Smooth muscle cell (in vitro differentiated cells): ENCODE measurements around the gene COL11A1. TPM values are rescaled to one million over a fixed set of nuclear protein-coding genes. Genes with fewer than 3 reads are reported as not detected.
A peak's percentile ranks its signal among the peaks of the same experiment; 100 is the strongest.

Experiments used
- DNase-seq: peaks from one replicate; lab custom pipeline; 2025; ENCODE audit not compliant: unreplicated experiment; lab: John Stamatoyannopoulos, UW
- H2AFZ ChIP-seq: fragments of 200-600 bp; sonication (generic); 2 replicates; pipeline ENCODE4 v1.6.0; 2016; ENCODE audit warnings: antibody characterized with exemption, low read depth, mild to moderate bottlenecking
- H3F3A ChIP-seq: fragments of 200-600 bp; sonication (generic); 2 replicates; pipeline ENCODE4 v1.6.0; 2017; ENCODE audit warnings: antibody characterized with exemption, low read depth
- H3K27ac ChIP-seq: fragments of 200-600 bp; sonication (generic); 2 replicates; pipeline ENCODE4 v1.5.1; 2016; ENCODE audit warnings: low read depth, mild to moderate bottlenecking
- H3K27me3 ChIP-seq: fragments of 200-600 bp; sonication (generic); 2 replicates; pipeline ENCODE4 v1.6.1; 2016; ENCODE audit warnings: low read depth, mild to moderate bottlenecking
- H3K36me3 ChIP-seq: fragments of 200-600 bp; sonication (generic); 2 replicates; pipeline ENCODE4 v1.5.1; 2016; ENCODE audit warnings: low read depth
- H3K4me1 ChIP-seq: fragments of 200-600 bp; sonication (generic); 2 replicates; pipeline ENCODE4 v1.5.1; 2016; ENCODE audit warnings: low read depth
- H3K4me2 ChIP-seq: fragments of 200-600 bp; sonication (generic); 2 replicates; pipeline ENCODE4 v1.6.0; 2016; ENCODE audit warnings: mild to moderate bottlenecking
- H3K4me3 ChIP-seq: fragments of 200-600 bp; sonication (generic); 2 replicates; pipeline ENCODE4 v1.5.1; 2016; ENCODE audit warnings: mild to moderate bottlenecking
- H3K79me2 ChIP-seq: fragments of 200-600 bp; sonication (generic); 2 replicates; pipeline ENCODE4 v1.6.0; 2016; ENCODE audit warnings: low read depth, mild to moderate bottlenecking
- H3K9ac ChIP-seq: fragments of 200-600 bp; sonication (generic); 2 replicates; pipeline ENCODE4 v1.6.0; 2016; ENCODE audit warnings: low read depth
- H3K9me3 ChIP-seq: fragments of 200-600 bp; sonication (generic); replicated peaks from 2 replicates; pipeline ENCODE4 v1.5.1; 2016; ENCODE audit warnings: low read depth
- H4K20me1 ChIP-seq: fragments of 200-600 bp; sonication (generic); 2 replicates; pipeline ENCODE4 v1.6.0; 2016; ENCODE audit warnings: low read depth
- CTCF ChIP-seq: fragments of 200-600 bp; sonication (generic); IDR thresholded peaks from 2 replicates; pipeline ENCODE4 v1.5.1; 2017; ENCODE audit warnings: borderline replicate concordance, mild to moderate bottlenecking, antibody characterized with exemption; ENCODE audit not compliant: insufficient read depth, poor library complexity, severe bottlenecking
- WGBS: methylation state at CpG from one replicate; pipeline ENCODE4 v1.1.7; 2016; ENCODE audit warnings: low lambda C conversion rate; 5-methylcytosine and 5-hydroxymethylcytosine counted together
- polyA plus RNA-seq: library from polyadenylated mRNA; unstranded; fragments of >200 nt; fragmentation: Nextera tagmentation; extraction: Ambion mirVana; gene quantifications from 2 replicates; pipeline ENCODE4 v1.2.1, GENCODE V29; 2016
- total RNA-seq: library from RNA; depleted of rRNA; stranded (reverse); fragments of >200 nt; gene quantifications from 2 replicates; pipeline ENCODE4 v1.2.3, GENCODE V29; 2014

The COL11A1 gene
- total and polyA plus RNA-seq, 2 experiments from 2014 or later, result 155 to 236 TPM

GRCh38 chr1:103111926-103112325 is 3.6 kb upstream of the COL11A1 start:
- H3K79me2 ChIP-seq, result no peaks in the 10 kb centered on the region
- H2AFZ ChIP-seq, result peak overlapping the region; percentile 34
- no peak for TF ChIP-seq CTCF
- H3F3A ChIP-seq, result peaks cover 4% of the 10 kb centered on the region
- 32% methylated on average over 1 of the region's 1 CpG for WGBS
- H3K4me2 ChIP-seq, result peak overlapping the region; percentile 48
- no peaks in the 10 kb centered on the region for H3K9me3 ChIP-seq
- H3K4me3 ChIP-seq, result no peak overlapping the region
- H3K27ac ChIP-seq, result peak overlapping the region; percentile 47
- peaks cover 24% of the 10 kb centered on the region for H3K4me1 ChIP-seq
- no peaks in the 10 kb centered on the region for H4K20me1 ChIP-seq
- H3K36me3 ChIP-seq, result no peaks in the 10 kb centered on the region
- no peak overlapping the region for H3K9ac ChIP-seq
- no peaks in the 10 kb centered on the region for H3K27me3 ChIP-seq
- DNase-seq, result no peak

- TF ChIP-seq CTCF, result no peak
- Histone ChIP-seq H3K4me2 (no peak overlapping the region), H3K36me3 (no peaks in the 10 kb centered on the region), H3K27ac (peak overlapping the region; percentile 50), H3K79me2 (peaks cover 6% of the 10 kb centered on the region), H3K9me3 (no peaks in the 10 kb centered on the region), H3F3A (peaks cover 4% of the 10 kb centered on the region), H2AFZ (no peak overlapping the region), H3K27me3 (no peaks in the 10 kb centered on the region), H3K9ac (no peak overlapping the region), H4K20me1 (peaks cover 5% of the 10 kb centered on the region), H3K4me1 (peaks cover 28% of the 10 kb centered on the region), H3K4me3 (no peak overlapping the region)
- no peak for DNase-seq
- WGBS, result 0% methylated on average over 1 of the region's 1 CpG
Measured at GRCh38 chr1:103110701-103111100, 2.4 kb upstream of the COL11A1 start.

GRCh38 chr1:103109311-103109920 is 1.1 kb upstream of the COL11A1 start:
- Histone ChIP-seq H3K27ac (peak overlapping the region; percentile 50), H3F3A (peaks cover 4% of the 10 kb centered on the region), H2AFZ (peak overlapping the region; percentile 95), H3K4me3 (peak overlapping the region; percentile 61), H3K27me3 (no peaks in the 10 kb centered on the region), H3K36me3 (no peaks in the 10 kb centered on the region), H3K4me2 (peak overlapping the region; percentile 87), H3K79me2 (peaks cover 18% of the 10 kb centered on the region), H3K9ac (no peak overlapping the region), H3K9me3 (no peaks in the 10 kb centered on the region), H3K4me1 (peaks cover 37% of the 10 kb centered on the region), H4K20me1 (peaks cover 18% of the 10 kb centered on the region)
- 42% methylated on average over 6 of the region's 6 CpGs for WGBS
- no peak for DNase-seq
- TF ChIP-seq CTCF, result no peak

- TF ChIP-seq CTCF, result no peak
- peaks cover 34% of the 10 kb centered on the region for H3K79me2 ChIP-seq
- peak overlapping the region; percentile 87 for H3K4me2 ChIP-seq
- H2AFZ ChIP-seq, result peak overlapping the region; percentile 95
- H3K27me3 ChIP-seq, result no peaks in the 10 kb centered on the region
- DNase-seq, result no peak
- peak overlapping the region; percentile 68 for H3K9ac ChIP-seq
- H3K9me3 ChIP-seq, result no peaks in the 10 kb centered on the region
- H3K4me3 ChIP-seq, result peak overlapping the region; percentile 61
- peaks cover 34% of the 10 kb centered on the region for H4K20me1 ChIP-seq
- WGBS, result 1% methylated on average over 19 of the region's 19 CpGs
- no peaks in the 10 kb centered on the region for H3K36me3 ChIP-seq
- H3F3A ChIP-seq, result peaks cover 4% of the 10 kb centered on the region
- peak overlapping the region; percentile 50 for H3K27ac ChIP-seq
- H3K4me1 ChIP-seq, result peaks cover 45% of the 10 kb centered on the region
Measured at GRCh38 chr1:103107741-103108375, 464 bp downstream of the COL11A1 start.
